IMR-90 (cell line): Measurements from ENCODE around the gene SCN11A. TPM values are rescaled to one million over a fixed set of nuclear protein-coding genes. Genes with fewer than 3 reads are reported as not detected.

Experiments
- ATAC-seq: fragments of 200-7000 bp; cut with Tn5 transposase; 2 replicates; pipeline ENCODE4 v1.9.1; 2020; ENCODE audit warnings: low read depth, mild to moderate bottlenecking, moderate library complexity
- BruUV-seq: library from RNA; stranded (reverse); fragments of 400-500 nt; replicated peaks from 2 replicates; lab custom pipeline; 2021; lab: Mats Ljungman, UMichigan
- CTCF ChIA-PET: fragments of 300-600 bp; formaldehyde crosslinking; extraction: SDS; loops from one replicate; lab custom pipeline; 2021; ENCODE audit warnings: antibody characterized with exemption; lab: Yijun Ruan, JAX
- POLR2A ChIA-PET: fragments of 300-600 bp; sonication (Branson Sonifier 250); formaldehyde crosslinking; loops from one replicate; lab custom pipeline; 2022; ENCODE audit warnings: antibody characterized with exemption; ENCODE audit not compliant: unreplicated experiment; lab: Charles Lee
- DNase-seq: peaks from one replicate; pipeline ENCODE4 v3.0.0; 2013
- H2AFZ ChIP-seq: replicated peaks from 2 replicates; pipeline ENCODE3; 2013; ENCODE audit warnings: low read length, mild to moderate bottlenecking; ENCODE audit not compliant: poor library complexity
- H2AK5ac ChIP-seq: 2 replicates; pipeline ENCODE4 v1.6.1; 2013; ENCODE audit warnings: low read depth, low read length, inconsistent platforms
- H2AK9ac ChIP-seq: replicated peaks from 2 replicates; pipeline ENCODE3; 2013; ENCODE audit warnings: mild to moderate bottlenecking, low read depth, low read length, moderate library complexity; ENCODE audit not compliant: poor library complexity
- H2BK120ac ChIP-seq: 2 replicates; pipeline ENCODE4 v1.6.1; 2013; ENCODE audit warnings: low read depth, low read length, inconsistent platforms
- H2BK15ac ChIP-seq: 3 replicates; pipeline ENCODE4 v1.6.1; 2013; ENCODE audit warnings: low read depth, low read length, inconsistent platforms
- H2BK20ac ChIP-seq: 2 replicates; pipeline ENCODE4 v1.6.1; 2013; ENCODE audit warnings: low read depth, mild to moderate bottlenecking, inconsistent platforms, low read length, moderate library complexity
- H2BK5ac ChIP-seq: 2 replicates; pipeline ENCODE4 v1.6.1; 2013; ENCODE audit warnings: mild to moderate bottlenecking, low read depth, low read length, inconsistent platforms; ENCODE audit not compliant: poor library complexity, severe bottlenecking
- H3K14ac ChIP-seq: replicated peaks from 2 replicates; pipeline ENCODE4 v1.6.1; 2013; ENCODE audit warnings: low read depth, low read length, inconsistent platforms
- H3K18ac ChIP-seq: 2 replicates; pipeline ENCODE4 v1.6.1; 2013; ENCODE audit warnings: low read depth, low read length, control low read depth
- H3K23ac ChIP-seq: 2 replicates; pipeline ENCODE4 v1.6.1; 2013; ENCODE audit warnings: low read depth, low read length, inconsistent platforms
- H3K27ac ChIP-seq: 2 replicates; pipeline ENCODE4 v1.5.1; 2013; ENCODE audit warnings: mild to moderate bottlenecking, control low read depth, low read length; ENCODE audit not compliant: insufficient read depth
- H3K27me3 ChIP-seq: 2 replicates; pipeline ENCODE4 v1.6.1; 2013; ENCODE audit warnings: low read length; ENCODE audit not compliant: control insufficient read depth, insufficient read depth
- H3K36me3 ChIP-seq: 2 replicates; pipeline ENCODE4 v1.6.1; 2013; ENCODE audit warnings: low read length, mixed read lengths; ENCODE audit not compliant: control insufficient read depth, insufficient read depth
- H3K4ac ChIP-seq: 2 replicates; pipeline ENCODE4 v1.6.1; 2013; ENCODE audit warnings: low read depth, low read length, inconsistent platforms
- H3K4me1 ChIP-seq: 2 replicates; pipeline ENCODE4 v1.6.1; 2013; ENCODE audit warnings: low read length, mixed read lengths; ENCODE audit not compliant: control insufficient read depth, insufficient read depth
- H3K4me2 ChIP-seq: 2 replicates; pipeline ENCODE4 v1.6.1; 2013; ENCODE audit warnings: low read depth, mild to moderate bottlenecking, control low read depth, low read length, moderate library complexity
- H3K4me3 ChIP-seq: 2 replicates; pipeline ENCODE4 v1.5.1; 2013; ENCODE audit warnings: low read depth, mild to moderate bottlenecking, control low read depth, low read length, moderate library complexity; ENCODE audit not compliant: insufficient read depth
- H3K56ac ChIP-seq: 2 replicates; pipeline ENCODE4 v1.6.1; 2013; ENCODE audit warnings: low read length, inconsistent platforms; ENCODE audit not compliant: insufficient read depth; ENCODE audit errors: extremely low read depth
- H3K79me1 ChIP-seq, 2 experiments: 2 replicates each; pipeline ENCODE4 v1.6.1; 2013; ENCODE audit warnings: low read length in 2 of 2, inconsistent platforms in 1 of 2, low read depth in 1 of 2
- H3K9ac ChIP-seq: 2 replicates; pipeline ENCODE4 v1.6.1; 2013; ENCODE audit warnings: low read depth, low read length, control low read depth
- H3K9me1 ChIP-seq: 2 replicates; pipeline ENCODE4 v1.6.1; 2013; ENCODE audit warnings: low read length, inconsistent platforms; ENCODE audit not compliant: insufficient read depth
- H3K9me3 ChIP-seq: 2 replicates; pipeline ENCODE4 v1.6.1; 2013; ENCODE audit warnings: low read length; ENCODE audit not compliant: control insufficient read depth, insufficient read depth
- H4K20me1 ChIP-seq: 2 replicates; pipeline ENCODE4 v1.6.1; 2013; ENCODE audit warnings: low read length, inconsistent platforms; ENCODE audit not compliant: insufficient read depth
- H4K5ac ChIP-seq: 2 replicates; pipeline ENCODE4 v1.6.1; 2013; ENCODE audit warnings: mild to moderate bottlenecking, low read depth, low read length, control low read depth
- H4K8ac ChIP-seq, 2 experiments: 2 replicates each; pipeline ENCODE4 v1.6.1; 2013; ENCODE audit warnings: low read depth in 2 of 2, low read length in 2 of 2, control low read depth in 1 of 2, inconsistent platforms in 1 of 2
- H4K91ac ChIP-seq: 2 replicates; pipeline ENCODE4 v1.6.1; 2013; ENCODE audit warnings: low read depth, low read length, inconsistent platforms; ENCODE audit not compliant: insufficient read depth
- CHD1 ChIP-seq: IDR thresholded peaks from 2 replicates; pipeline ENCODE4 v1.6.1; 2012; ENCODE audit warnings: low read depth, low read length, improper control_type of control experiment
- MAFK ChIP-seq: IDR thresholded peaks from 2 replicates; pipeline ENCODE4 v1.6.1; 2012; ENCODE audit warnings: low read depth, low read length, improper control_type of control experiment
- MAZ ChIP-seq: IDR thresholded peaks from 2 replicates; pipeline ENCODE4 v1.6.1; 2012; ENCODE audit warnings: low read depth, mild to moderate bottlenecking, low read length, improper control_type of control experiment, moderate library complexity, borderline replicate concordance
- NFE2L2 ChIP-seq: fragments of 150-350 bp; IDR thresholded peaks from 2 replicates; pipeline ENCODE4 v1.6.1; 2016; ENCODE audit warnings: low read depth, mild to moderate bottlenecking, low read length
- POLR2A ChIP-seq: IDR thresholded peaks from 2 replicates; pipeline ENCODE4 v1.6.1; 2012; ENCODE audit warnings: mild to moderate bottlenecking, low read depth, low read length
- RAD21 ChIP-seq: IDR thresholded peaks from 2 replicates; pipeline ENCODE4 v1.6.1; 2012; ENCODE audit warnings: low read length, improper control_type of control experiment
- RCOR1 ChIP-seq: IDR thresholded peaks from 2 replicates; pipeline ENCODE4 v1.6.1; 2012; ENCODE audit warnings: mild to moderate bottlenecking, low read length, improper control_type of control experiment; ENCODE audit not compliant: insufficient replicate concordance
- SMC3 ChIP-seq: fragments of 150-350 bp; IDR thresholded peaks from 2 replicates; pipeline ENCODE4 v1.6.1; 2016; ENCODE audit warnings: low read depth, mild to moderate bottlenecking, antibody characterized with exemption, low read length, moderate library complexity
- whole genome bisulfite sequencing, 2 experiments: methylation state at CpG; one replicate each; pipeline versions ENCODE4 v1.1.5 to v1.1.7; 2013; ENCODE audit warnings: missing lambda C conversion rate in 2 of 2; ENCODE audit not compliant: insufficient read length in 1 of 2; ENCODE audit errors: extremely low coverage in 2 of 2; 5-methylcytosine and 5-hydroxymethylcytosine counted together
- dilution Hi-C: fragments of 300-500 bp; cut with HindIII; formaldehyde crosslinking; loops from one replicate; pipeline ENCODE4 v1.14.3; 2018; ENCODE audit warnings: low sequenced_read_pairs; ENCODE audit not compliant: unreplicated experiment
- in situ Hi-C: fragments of 300-500 bp; cut with MboI; formaldehyde crosslinking; loops from 3 replicates; pipeline ENCODE4 v1.14.3; 2019; ENCODE audit warnings: low sequenced_read_pairs, inconsistent platforms, mixed read lengths
- intact Hi-C: fragments of 100-400 bp; cut with micrococcal nuclease; formaldehyde crosslinking; loops from 2 replicates; pipeline ENCODE4 v1.10.0; 2022
- polyA plus RNA-seq, 3 experiments: library from polyadenylated mRNA; depleted of rRNA; stranded (reverse); fragments of >200 nt; gene quantifications; 2 replicates each; pipeline ENCODE4 v1.2.3, GENCODE V29; 2012; ENCODE audit warnings: low replicate concordance in 1 of 3
- total RNA-seq: library from RNA; depleted of rRNA; stranded (reverse); fragments of >200 nt; gene quantifications from 2 replicates; pipeline ENCODE4 v1.2.3, GENCODE V29; 2012
- TF ChIP-seq, protein P1 (sequence below): conservative IDR thresholded peaks from 2 replicates; pipeline ENCODE4 v1.5.1; 2012; ENCODE audit warnings: mild to moderate bottlenecking, low read depth, low read length, improper control_type of control experiment

SCN11A gene
- total and polyA plus RNA-seq, 2 of the 4 experiments (the other 2 are of a cell fraction): under 0.01 to 0.02 TPM

DNA sequence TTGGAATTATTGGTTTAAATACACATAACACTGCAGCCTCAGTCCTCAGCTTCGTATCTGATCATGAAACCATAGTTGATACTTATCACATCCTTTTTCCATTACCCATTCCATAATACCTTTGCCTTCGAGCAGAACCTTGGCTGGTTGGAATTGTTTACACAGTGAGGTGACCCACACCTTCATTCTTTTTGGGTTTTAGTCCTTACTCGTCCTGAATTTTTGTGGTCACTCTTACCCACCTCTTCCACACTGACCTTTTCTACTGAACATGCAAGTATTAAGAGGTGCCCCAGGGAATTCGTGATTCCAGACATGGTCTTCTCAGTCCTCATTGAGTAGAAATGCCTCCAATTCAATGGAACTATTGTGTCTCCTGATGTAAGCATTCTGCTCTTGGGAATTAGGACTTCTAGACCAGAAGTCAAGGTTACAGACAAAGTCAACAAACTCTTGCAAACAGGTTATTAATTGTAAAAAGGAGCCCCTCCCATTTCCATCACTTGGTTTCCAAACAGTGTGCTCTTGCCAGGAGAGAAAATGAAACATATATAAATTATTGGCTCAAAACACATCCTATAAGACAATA lies 37.7 kb downstream of the SCN11A start:
- in situ Hi-C loops: no loop called here

More for the DNA sequence above, 37.7 kb downstream of the SCN11A start:
- ATAC-seq: no peak
- intact Hi-C loops (no loop called here), dilution Hi-C loops (no loop called here)
- 36% methylated on average over 3 of the region's 4 CpGs; no CpG with 5 or more reads in 1 of the 2 experiments for WGBS, 2 experiments
- no peaks in the 10 kb centered on the region for H3K27me3 ChIP-seq
- no peak overlapping the region for H4K8ac ChIP-seq
- ChIA-PET POLR2A (no interaction called here), CTCF (interaction anchor here (0.6 kb wide), 1 partner anchor 111 kb away, joined by 3 read pairs; no protein-coding TSS in a partner anchor)
- no peak overlapping the region for H3K23ac ChIP-seq
- no peaks in the 10 kb centered on the region for H3K79me1 ChIP-seq
- no peak overlapping the region for H2BK5ac ChIP-seq
- no peaks in the 10 kb centered on the region for H4K20me1 ChIP-seq
- TF ChIP-seq RCOR1: no peak
- TF ChIP-seq, protein P1, sequence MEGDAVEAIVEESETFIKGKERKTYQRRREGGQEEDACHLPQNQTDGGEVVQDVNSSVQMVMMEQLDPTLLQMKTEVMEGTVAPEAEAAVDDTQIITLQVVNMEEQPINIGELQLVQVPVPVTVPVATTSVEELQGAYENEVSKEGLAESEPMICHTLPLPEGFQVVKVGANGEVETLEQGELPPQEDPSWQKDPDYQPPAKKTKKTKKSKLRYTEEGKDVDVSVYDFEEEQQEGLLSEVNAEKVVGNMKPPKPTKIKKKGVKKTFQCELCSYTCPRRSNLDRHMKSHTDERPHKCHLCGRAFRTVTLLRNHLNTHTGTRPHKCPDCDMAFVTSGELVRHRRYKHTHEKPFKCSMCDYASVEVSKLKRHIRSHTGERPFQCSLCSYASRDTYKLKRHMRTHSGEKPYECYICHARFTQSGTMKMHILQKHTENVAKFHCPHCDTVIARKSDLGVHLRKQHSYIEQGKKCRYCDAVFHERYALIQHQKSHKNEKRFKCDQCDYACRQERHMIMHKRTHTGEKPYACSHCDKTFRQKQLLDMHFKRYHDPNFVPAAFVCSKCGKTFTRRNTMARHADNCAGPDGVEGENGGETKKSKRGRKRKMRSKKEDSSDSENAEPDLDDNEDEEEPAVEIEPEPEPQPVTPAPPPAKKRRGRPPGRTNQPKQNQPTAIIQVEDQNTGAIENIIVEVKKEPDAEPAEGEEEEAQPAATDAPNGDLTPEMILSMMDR: no peak
- no peak for TF ChIP-seq MAFK
- TF ChIP-seq POLR2A: no peak
- TF ChIP-seq SMC3: no peak
- no peak for TF ChIP-seq RAD21
- no peak for TF ChIP-seq NFE2L2
- no peak for TF ChIP-seq CHD1
- TF ChIP-seq MAZ: no peak
- no peak overlapping the region for H2AFZ ChIP-seq
- no peak overlapping the region for H2BK20ac ChIP-seq
- no peak overlapping the region for H2BK120ac ChIP-seq
- no peak overlapping the region for H4K5ac ChIP-seq
- no peak overlapping the region for H3K9ac ChIP-seq
- H3K36me3 ChIP-seq: no peaks in the 10 kb centered on the region
- no peak overlapping the region for H3K4ac ChIP-seq
- DNase-seq: no peak
- no peaks in the 10 kb centered on the region for H3K4me1 ChIP-seq
- H4K91ac ChIP-seq: no peak overlapping the region
- H2AK5ac ChIP-seq: no peak overlapping the region
- H3K27ac ChIP-seq: no peak overlapping the region
- H3K4me2 ChIP-seq: no peak overlapping the region
- H3K56ac ChIP-seq: no peak overlapping the region
- no peak overlapping the region for H3K18ac ChIP-seq
- no peak overlapping the region for H2AK9ac ChIP-seq
- H3K9me1 ChIP-seq: no peaks in the 10 kb centered on the region
- no peak overlapping the region for H3K4me3 ChIP-seq
- BruUV-seq: no TSS peak
- no peak overlapping the region for H3K14ac ChIP-seq
- H2BK15ac ChIP-seq: no peak overlapping the region
- no peaks in the 10 kb centered on the region for H3K9me3 ChIP-seq
